Measurements from ENCODE around the gene BUD23. TPM values are rescaled to one million over a fixed set of nuclear protein-coding genes. Genes with fewer than 3 reads are reported as not detected.

BUD23 gene
- total RNA-seq, 1 donor from 2014 or later, result 74.8 TPM

DNA sequence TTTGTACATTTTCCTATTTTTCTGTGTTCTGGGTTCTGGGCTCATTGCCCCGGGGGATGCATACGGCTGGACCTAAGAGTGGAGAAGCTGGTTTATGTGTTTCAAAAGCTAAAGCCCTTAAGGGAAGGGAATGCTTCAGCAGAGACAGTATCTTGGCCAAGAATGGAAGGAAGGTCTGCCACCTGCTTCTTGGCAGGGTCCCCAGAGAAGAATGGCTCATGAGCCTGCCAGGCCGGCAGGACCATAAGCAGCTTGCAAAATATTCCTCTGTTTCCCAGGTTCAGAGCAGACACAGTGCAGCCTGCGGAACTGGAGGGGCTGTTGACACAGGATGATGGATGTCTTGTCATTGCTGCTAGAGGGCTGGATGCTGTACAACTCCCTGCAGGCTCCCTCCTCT, 63.0 kb downstream of the BUD23 start:
- CTCF ChIA-PET, result no interaction called here
- intact Hi-C loops (cut with micrococcal nuclease), result no loop called here
- POLR2A ChIA-PET, result no interaction called here
- ATAC-seq (ENCODE audit: low read depth) (no peak), DNase-seq (no peak)
- no peaks in the 10 kb centered on the region for H3K9me3 Mint-ChIP-seq
- no peak overlapping the region for H3K27ac Mint-ChIP-seq
- H3K4me1 Mint-ChIP-seq, result peaks cover 4% of the 10 kb centered on the region
- peaks cover 3% of the 10 kb centered on the region for H3K27me3 Mint-ChIP-seq
- H3K4me3 Mint-ChIP-seq, result no peak overlapping the region
- TF ChIP-seq, protein P1, sequence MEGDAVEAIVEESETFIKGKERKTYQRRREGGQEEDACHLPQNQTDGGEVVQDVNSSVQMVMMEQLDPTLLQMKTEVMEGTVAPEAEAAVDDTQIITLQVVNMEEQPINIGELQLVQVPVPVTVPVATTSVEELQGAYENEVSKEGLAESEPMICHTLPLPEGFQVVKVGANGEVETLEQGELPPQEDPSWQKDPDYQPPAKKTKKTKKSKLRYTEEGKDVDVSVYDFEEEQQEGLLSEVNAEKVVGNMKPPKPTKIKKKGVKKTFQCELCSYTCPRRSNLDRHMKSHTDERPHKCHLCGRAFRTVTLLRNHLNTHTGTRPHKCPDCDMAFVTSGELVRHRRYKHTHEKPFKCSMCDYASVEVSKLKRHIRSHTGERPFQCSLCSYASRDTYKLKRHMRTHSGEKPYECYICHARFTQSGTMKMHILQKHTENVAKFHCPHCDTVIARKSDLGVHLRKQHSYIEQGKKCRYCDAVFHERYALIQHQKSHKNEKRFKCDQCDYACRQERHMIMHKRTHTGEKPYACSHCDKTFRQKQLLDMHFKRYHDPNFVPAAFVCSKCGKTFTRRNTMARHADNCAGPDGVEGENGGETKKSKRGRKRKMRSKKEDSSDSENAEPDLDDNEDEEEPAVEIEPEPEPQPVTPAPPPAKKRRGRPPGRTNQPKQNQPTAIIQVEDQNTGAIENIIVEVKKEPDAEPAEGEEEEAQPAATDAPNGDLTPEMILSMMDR (IDR thresholded peaks at IDR 0.05), result no peak
- H3K36me3 Mint-ChIP-seq (ENCODE audit: low read depth), result no peaks in the 10 kb centered on the region

Other genes with a start within 250 kb of the BUD23 start
- 0.27 and 0.35 TPM in 2 replicates for gene FZD9, start 249.8 kb upstream of the BUD23 start, total RNA-seq
- 53.6 and 59.1 TPM in 2 replicates for gene BAZ1B, start 161.3 kb upstream of the BUD23 start, total RNA-seq
- 62.0 and 62.6 TPM in 2 replicates for gene BCL7B, start 125.9 kb upstream of the BUD23 start, total RNA-seq
- 26.1 and 33.5 TPM in 2 replicates for gene TBL2, start 105.0 kb upstream of the BUD23 start, total RNA-seq
- not detected in 2 replicates for gene MLXIPL, start 59.1 kb upstream of the BUD23 start, total RNA-seq
- gene VPS37D, start 15.8 kb upstream of the BUD23 start, total RNA-seq, result 0.17 and 0.24 TPM in 2 replicates
- gene DNAJC30, start 144 bp upstream of the BUD23 start, total RNA-seq, result 13.7 and 14.2 TPM in 2 replicates
- 1.8 and 2.1 TPM in 2 replicates for gene STX1A, start 36.1 kb downstream of the BUD23 start, total RNA-seq
- gene ABHD11, start 55.2 kb downstream of the BUD23 start, total RNA-seq, result 12.1 and 15.9 TPM in 2 replicates
- not detected in 2 replicates for gene CLDN3, start 86.7 kb downstream of the BUD23 start, total RNA-seq
- not detected in 2 replicates for gene CLDN4, start 147.4 kb downstream of the BUD23 start, total RNA-seq
- gene METTL27, start 158.9 kb downstream of the BUD23 start, total RNA-seq, result 0.66 and 1.7 TPM in 2 replicates
- not detected in 2 replicates for gene TMEM270, start 177.6 kb downstream of the BUD23 start, total RNA-seq

Measured in activated B cell treated with CpG ODN at 0.5 μM for 24 hours (primary cell).